GM19467 (cell line): ENCODE results near the gene VEZT.
"Not testable (repeated sequence)": the region's sequence is repeated elsewhere in the genome, so short reads cannot be mapped to it uniquely, and the experiment has no call there.

Source experiments
- ATAC-seq: cut with Tn5 transposase; IDR thresholded peaks from one replicate; pipeline ENCODE4 v1.9.1; 2021; ENCODE audit warnings: mild to moderate bottlenecking, moderate library complexity; ENCODE audit not compliant: unreplicated experiment

VEZT gene

DNA sequence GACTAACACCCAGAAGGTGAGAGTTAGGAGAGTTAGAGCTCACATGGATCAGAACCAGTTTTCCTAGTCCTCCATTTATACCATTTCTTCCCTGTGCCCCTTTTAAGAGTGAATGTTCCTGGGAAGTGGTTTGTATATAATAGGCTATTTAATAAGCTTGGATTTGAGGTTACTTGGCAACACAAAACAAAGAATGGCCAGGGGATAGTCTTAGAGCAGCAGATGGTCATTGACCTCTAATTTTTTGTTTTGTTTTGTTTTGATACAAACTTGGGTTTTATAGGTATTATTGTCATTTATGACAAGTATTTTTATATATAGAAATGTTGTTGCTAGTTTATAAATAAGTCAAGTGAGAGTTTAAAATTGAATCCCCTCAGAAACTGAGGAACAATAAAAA lies 35.8 kb downstream of the VEZT start:
- ATAC-seq, result no peak

DNA sequence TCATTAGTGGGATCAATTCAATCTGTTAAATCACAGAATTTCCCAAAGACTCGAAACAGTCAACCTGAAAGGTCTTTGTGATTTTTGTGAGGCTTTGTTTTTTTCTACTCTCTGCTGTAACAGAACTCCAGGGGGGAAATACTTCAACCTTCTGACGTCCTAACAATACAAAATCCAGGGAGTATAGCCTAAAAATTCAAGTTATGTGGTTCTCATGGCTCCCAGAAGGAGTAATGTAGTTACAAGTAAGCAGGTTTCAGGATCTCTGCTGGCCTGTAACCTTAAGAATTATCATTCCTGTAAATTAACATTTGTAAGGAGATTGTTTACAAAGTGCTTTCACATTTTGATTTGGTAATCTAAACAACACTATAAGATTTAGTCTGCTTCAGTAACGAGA lies 39.9 kb downstream of the VEZT start:
- ATAC-seq, result no peak

DNA sequence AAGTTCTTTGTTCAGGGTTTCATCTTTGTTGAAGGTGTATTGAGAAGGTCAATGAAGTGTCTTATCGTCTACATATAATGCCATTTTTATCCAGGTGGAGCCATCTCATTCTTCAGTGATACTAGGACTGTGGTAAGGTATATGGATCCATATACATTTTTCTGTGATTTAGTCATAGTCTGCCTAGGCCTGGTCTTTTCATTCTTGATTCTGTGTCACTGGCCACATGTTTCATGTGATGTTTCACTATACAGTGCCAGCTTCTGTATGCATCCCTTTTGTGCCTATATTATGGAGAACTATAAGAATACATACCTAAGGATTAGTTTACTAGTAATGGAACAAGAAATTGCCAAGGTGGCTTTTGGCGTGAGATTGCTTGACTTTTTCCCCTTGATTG lies 40.5 kb downstream of the VEZT start:
- ATAC-seq, result no peak

DNA sequence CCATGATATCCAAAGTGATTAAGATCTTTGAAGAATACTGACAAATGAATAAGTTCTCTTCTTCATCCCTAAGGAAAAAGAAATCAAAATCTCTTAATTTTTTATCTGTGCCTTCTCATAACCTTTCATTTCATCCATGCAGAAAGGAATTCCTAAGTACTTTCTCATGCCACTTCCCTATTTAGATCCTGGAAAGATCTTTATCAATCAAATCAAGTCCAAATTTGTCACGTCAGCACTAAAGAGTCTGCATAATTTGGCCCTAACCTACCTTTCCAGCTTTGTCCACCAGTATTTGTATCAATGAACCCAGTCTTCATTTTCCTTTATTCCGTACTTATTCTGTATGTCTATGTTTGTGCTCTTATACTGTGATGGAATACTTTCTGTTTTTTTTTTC lies 41.2 kb downstream of the VEZT start:
- ATAC-seq, result no peak

DNA sequence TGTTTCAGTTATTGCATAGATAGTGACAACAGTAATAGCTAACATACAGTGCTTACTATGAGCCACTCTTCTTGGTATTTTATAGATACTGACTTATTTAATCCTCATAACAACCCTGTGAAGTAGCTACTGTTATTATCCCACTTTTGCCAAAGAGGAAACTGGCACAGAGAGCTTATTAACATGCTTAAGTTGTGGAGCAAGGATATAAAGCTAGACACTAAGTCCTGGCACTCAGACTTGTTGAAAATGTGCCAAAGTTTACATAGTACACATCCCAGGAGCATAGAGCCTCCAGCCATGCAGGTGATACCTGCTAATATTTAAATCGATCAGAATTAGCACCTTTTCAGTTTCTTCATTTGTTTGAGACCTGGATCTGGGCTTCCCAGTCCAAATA lies 41.8 kb downstream of the VEZT start:
- ATAC-seq, result no peak

DNA sequence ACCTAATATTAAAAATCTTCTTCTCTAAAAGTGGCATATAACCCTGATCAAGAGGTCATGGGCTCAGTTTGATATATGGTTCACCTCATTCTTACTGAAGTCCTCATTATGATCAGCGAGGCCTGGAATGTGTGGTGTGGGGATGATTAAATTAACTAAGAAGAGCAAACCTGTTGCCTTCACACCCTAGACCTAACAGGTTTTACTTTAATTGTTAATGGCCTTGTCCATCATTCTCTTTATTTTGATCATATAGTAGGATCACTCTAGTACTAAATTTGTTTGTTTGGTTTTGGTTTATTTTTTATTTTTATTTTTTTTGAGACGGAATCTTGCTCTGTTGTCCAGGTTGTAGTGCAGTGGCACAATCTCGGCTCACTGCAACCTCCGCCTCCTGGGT lies 43.5 kb downstream of the VEZT start:
- ATAC-seq, result no peak

DNA sequence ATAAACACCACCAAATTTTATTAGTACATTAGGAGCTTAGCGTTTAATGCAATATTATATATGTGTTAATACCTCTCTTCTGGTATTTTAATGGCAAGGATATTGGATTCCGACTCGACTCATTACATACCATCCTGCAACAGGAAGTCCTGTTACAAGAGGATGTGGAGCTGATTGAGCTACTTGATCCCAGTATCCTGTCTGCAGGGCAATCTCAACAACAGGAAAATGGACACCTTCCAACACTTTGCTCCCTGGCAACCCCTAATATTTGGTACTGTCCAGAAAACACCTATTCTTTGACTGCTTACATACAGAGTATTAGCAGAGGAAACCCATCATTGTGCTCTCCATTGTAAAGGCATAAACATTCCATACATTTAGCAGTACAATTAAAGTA lies 45.2 kb downstream of the VEZT start:
- no peak for ATAC-seq

DNA sequence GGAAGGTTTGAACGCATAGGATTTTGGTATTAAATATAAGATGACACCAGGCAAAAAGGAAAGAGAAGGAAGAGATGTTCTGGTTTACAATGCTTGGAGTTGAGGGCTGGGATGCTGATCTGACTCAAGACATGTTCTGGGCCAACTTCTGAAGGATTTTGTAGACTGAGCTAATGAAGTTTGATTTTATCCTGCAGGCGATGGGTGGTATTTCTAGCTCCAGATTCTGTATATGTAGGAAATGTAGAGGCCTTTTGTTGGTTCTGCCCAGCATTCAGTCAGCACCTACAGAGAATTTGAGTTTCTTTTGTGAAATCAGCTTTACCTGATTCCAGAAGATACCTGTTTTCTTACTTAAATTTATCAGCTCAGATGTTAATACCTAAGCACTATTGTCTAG lies 48.2 kb downstream of the VEZT start:
- ATAC-seq, result no peak

DNA sequence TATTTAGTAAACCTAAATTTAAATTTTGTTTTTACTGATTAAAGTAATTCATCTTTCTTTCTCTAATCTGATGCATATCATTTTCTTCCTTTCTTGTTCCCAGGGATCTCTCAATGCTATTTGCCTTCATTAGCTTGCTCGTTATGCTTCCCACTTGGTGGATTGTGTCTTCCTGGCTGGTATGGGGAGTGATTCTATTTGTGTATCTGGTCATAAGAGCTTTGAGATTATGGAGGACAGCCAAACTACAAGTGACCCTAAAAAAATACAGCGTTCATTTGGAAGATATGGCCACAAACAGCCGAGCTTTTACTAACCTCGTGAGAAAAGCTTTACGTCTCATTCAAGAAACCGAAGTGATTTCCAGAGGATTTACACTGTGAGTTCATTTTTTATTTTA lies 48.6 kb downstream of the VEZT start:
- ATAC-seq, result no peak

DNA sequence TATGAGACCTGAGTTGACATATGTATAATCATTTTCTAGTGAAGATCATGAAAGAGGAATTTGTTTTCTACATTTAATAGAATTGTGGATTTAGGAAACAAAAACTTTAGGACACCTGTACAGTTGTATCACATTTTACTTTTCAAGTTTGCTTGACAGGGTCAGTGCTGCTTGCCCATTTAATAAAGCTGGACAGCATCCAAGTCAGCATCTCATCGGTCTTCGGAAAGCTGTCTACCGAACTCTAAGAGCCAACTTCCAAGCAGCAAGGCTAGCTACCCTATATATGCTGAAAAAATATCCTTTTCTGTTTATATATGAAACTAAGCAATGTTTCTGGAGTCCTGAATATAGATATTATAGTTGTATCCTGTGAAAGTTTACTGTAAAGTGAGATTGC lies 52.3 kb downstream of the VEZT start:
- no peak for ATAC-seq

DNA sequence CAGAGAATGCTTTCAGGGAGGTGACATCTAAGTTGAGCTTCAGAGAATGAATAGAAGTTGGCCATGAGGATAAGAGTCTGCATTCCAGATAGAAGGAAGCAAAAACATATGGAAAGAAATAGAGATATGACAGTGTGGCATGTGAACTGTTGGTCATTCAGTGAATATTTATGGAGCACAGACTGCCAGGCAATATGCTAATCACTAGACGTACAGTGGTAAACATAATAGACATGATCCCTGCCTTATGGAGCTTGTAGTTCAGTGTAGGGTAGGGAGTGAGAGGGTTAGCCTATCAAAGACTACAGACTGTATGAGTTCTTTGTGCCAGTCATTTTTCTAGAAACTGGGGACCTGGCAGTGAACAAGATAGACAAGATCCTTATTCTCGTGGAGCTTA lies 53.9 kb downstream of the VEZT start:
- ATAC-seq, result no peak

DNA sequence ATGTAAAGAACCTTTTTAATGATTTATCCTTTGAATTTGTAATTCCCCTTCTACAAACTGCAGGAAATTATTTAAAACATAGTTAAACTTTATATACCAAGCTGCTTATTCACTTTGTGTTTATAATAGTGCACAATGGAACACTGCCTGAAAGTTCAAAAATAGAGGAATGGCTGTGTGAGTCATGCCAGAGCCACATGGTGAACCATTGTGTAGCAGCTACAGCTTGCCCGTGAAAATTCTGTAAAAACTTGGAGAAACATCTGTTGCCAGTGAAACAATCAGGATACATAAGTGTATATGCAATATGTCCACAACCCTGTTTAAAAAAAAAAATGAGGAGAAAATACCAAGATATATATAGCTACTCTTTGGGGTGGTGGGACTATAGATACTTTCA lies 59.5 kb downstream of the VEZT start:
- ATAC-seq, result no peak

DNA sequence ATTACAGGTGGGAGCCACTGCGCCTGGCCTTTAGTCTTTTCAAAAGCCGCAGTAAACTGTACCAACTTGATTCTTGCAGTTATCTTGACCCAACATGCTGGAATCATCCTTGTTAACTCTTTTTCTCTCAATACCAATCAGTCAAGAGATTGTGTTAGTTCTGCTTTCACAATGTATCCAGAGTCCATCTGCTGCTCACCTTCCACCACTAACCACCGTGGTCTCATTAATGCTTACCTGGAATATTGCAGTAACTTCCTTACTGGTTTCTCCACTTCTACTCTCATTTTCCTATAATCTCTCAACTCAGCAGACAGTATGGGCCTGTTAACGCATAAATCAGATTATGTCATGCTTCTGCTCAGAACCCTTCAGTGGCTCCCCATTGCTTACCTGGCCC lies 62.2 kb downstream of the VEZT start:
- ATAC-seq, result no peak

DNA sequence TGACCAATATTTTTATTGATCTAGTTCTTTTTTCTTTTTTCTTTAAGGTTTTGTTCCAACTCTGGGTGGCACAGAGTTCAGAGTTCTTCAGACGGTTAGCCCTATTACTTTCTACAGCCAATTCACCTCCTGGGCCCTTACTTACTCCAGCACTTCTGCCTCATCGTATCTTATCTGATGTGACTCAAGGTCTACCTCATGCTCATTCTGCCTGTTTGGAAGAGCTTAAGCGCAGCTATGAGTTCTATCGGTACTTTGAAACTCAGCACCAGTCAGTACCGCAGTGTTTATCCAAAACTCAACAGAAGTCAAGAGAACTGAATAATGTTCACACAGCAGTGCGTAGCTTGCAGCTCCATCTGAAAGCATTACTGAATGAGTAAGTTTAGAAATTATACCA lies 64.7 kb downstream of the VEZT start:
- no peak for ATAC-seq

DNA sequence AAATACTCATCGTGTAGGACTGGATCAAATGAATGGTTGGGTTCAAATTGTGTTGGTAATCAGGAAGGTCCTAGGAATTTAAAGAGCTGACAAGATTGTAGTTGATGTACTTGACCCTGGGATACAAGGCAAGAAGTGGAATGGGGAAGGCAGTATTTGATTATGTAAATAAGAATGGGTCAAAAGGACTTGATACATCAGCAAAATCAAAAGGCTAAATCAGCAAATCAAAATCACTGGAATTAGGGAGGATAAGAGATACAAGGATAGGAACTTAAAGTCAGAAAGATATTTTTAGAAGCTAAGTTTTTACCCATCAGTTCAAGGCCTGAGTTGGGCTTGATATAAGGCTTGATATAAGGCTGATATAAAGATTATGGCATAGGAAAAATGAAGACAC lies 65.8 kb downstream of the VEZT start:
- no peak for ATAC-seq

DNA sequence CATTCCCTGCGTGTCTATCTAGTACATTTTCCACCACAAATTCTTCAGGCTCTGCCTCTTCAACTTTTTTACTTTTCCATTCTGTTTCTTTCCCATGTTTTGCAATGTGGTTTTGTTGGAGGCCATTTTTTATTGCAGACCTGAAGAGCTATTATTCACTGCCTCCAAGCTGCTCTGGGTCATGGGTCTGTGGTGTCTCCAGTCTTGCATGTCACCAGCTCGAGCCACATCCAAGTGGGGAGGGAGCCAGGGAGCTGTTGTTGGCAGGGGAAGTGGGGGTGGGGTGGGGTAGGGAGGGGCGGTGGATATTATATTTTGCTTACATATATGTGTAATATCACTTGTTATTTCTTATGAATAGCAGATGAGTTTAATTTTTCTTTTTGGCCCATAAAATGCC lies 69.1 kb downstream of the VEZT start:
- ATAC-seq, result no peak

DNA sequence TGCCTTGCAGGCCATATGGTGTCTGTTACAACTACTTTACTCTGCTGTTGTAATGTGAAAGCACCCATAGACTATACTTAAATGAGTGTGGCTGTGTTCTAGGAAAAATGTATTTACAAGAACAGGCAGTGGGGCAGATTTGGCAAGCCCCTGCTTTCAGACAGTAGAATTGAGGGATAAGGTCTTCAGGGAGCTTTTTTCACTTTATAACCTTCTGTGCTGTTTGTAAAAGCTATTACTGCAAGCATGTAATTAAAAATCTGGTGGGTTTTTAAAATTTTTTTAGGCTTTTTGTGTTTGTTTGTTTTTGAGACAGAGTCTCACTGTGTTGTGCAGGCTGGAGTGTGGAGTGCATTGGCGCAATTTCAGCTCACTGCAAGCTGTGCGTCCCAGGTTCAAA lies 73.9 kb downstream of the VEZT start:
- ATAC-seq, result no peak

DNA sequence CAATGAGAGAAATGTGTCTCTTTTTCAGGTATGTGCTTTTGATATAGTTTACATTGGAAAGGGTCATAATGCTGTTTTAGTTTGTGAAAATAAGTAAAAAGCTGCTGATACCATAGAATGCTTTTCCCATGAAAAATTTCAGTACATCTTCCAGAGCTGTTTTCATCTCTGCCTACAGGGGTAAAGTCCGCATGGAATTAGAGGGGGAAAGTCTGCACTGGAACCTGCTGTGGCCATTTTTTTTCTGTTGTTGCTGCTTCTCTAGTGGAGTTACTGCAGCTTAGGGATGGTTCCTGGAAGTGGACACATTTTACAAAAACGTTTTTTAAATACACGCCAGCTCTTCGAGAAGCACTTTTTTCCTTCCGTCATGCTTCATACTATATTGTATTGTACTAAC lies 81.3 kb downstream of the VEZT start:
- ATAC-seq, result no peak

DNA sequence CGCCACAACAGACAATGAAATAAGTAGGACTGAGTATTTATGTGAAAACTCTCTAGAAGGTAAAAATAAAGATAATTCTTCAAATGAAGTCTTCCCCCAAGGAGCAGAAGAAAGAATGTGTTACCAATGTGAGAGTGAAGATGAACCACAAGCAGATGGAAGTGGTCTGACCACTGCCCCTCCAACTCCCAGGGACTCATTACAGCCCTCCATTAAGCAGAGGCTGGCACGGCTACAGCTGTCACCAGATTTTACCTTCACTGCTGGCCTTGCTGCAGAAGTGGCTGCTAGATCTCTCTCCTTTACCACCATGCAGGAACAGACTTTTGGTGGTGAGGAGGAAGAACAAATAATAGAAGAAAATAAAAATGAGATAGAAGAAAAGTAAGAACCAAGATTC lies 82.7 kb downstream of the VEZT start:
- no peak for ATAC-seq

DNA sequence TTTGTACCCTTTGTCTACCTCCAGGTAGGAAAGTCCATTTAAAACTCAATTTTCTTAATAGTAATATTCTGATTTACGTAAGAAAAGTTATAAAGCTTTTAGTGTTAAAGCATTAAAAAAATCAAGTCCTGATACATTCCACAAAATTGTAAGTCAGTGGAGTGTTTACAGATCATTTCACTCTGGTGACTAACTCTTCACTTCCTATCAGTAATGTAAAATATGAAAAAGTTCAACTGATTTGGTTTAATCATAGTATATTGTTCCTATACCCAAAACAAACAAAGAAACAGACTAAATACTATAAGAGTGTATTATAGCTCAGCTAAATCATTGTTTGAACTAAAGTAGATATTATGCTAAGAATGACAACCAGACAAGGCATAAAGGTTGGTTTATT lies 85.9 kb downstream of the VEZT start:
- ATAC-seq, result no peak

DNA sequence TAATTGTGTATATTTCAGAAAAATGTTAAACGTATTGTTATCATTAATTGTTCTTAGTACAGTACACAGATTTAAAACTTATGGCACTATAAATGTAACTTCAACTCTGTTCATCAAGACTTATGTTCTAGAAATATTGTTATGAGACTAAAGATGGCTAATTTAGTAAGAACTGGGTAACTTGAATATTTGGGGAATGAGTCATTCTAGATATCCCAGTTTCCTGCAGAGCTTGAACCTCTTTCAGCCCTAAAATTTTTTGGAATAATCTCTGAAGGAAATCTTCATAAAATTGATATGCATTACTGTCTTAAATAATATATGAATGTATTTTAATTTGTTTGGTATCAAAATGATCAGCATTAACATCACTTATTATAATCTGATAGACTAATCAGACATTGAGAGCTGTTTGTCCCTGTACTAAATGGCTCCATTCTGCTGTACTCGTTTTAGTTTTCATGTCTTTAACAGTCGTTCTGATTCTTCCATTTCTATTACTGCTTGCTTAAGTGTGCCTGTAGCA lies 87.1 kb downstream of the VEZT start:
- ATAC-seq, result no peak

DNA sequence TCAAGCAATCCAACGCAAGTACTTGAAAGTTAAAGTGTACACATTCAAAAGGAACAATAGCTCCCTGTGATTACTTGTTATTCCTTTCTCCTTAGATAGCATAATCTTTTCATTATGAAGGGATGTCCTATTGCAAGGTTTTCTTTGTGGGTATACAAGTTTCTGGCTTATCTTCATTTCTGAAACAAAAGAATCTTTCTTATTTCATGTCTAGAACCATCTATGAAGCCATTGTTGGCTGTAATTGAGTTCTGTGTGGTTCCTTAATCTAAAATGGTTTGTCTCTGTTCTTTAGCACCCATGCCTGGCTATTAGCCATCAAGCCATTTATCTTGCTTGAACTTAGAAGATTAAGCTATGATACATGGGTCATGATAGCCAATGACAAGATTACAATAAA lies 95.0 kb downstream of the VEZT start:
- ATAC-seq, result no peak

DNA sequence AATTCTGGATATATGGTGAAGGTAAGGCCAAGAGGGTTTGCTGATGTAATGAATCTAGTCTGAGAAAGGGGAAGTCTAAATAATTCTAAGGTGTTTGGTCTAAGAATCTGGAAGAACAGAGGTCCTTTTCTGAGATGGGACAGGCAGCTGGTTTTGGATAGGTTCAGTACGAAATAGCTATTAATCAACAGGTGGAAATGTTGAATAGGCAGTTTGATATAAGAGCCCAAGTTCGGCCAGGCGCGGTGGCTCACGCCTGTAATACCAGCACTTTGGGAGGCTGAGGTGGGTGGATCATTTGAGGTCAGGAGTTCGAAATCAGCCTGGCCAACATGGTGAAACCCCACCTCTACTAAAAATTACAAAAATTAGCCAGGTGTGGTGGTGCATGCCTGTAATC lies 97.1 kb downstream of the VEZT start:
- not testable (repeated sequence) for ATAC-seq

DNA sequence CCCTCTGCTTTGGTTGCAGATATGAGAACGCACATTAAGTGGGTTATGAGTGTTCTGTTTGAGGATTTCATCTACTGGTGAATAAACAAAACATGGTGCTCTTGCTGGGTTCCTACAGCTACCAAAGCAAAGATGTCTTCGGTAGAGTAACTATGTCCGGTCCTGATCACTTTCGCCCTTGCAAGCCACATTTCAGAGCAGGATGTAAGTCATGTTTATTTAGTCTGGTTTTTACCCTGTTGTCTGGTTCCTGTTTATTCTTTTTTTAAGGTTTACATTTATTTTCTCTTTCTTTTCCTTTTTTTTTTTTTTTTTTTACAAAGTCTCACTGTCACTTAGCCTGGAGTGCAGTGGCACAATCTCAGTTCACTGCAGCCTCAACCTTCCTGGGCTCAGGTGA lies 99.2 kb downstream of the VEZT start:
- ATAC-seq, result no peak
